Brain microvascular endothelial cell (primary cell): ENCODE data around the gene PHACTR1.

Experiments
- DNase-seq: peaks from one replicate; pipeline ENCODE4 v3.0.0-alpha.2; 2020
- H3K27ac ChIP-seq: fragments of 250-450 bp; sonication (Bioruptor Pico); 2 replicates; pipeline ENCODE4 v1.5.1; 2020; ENCODE audit warnings: mild to moderate bottlenecking, moderate library complexity
- H3K27me3 ChIP-seq: fragments of 250-450 bp; sonication (Bioruptor Pico); replicated peaks from 2 replicates; pipeline ENCODE4 v1.5.1; 2020; ENCODE audit warnings: mild to moderate bottlenecking
- H3K36me3 ChIP-seq: fragments of 250-450 bp; sonication (Bioruptor Pico); replicated peaks from 2 replicates; pipeline ENCODE4 v1.5.1; 2020; ENCODE audit warnings: mild to moderate bottlenecking
- H3K4me3 ChIP-seq: 2 replicates; pipeline ENCODE4 v1.5.1; 2011; ENCODE audit warnings: low read depth, mild to moderate bottlenecking, control low read depth, low read length, moderate library complexity
- CTCF ChIP-seq: IDR thresholded peaks from 2 replicates; pipeline ENCODE4 v1.5.1; 2011; ENCODE audit warnings: low read depth, mild to moderate bottlenecking, moderate library complexity, low read length, control low read depth, inconsistent platforms; ENCODE audit errors: missing control alignments
- in situ Hi-C: cut with HindIII; loops from 2 replicates; pipeline ENCODE4 v1.10.0; 2017; ENCODE audit warnings: low sequenced_read_pairs, low pct_ligation_motif_present

PHACTR1 gene

GRCh38 chr6:13201336-13201735 lies 484.8 kb downstream of the PHACTR1 start:
- no peak for DNase-seq
- TF ChIP-seq CTCF: no peak
- Histone ChIP-seq H3K27ac (no peak overlapping the region), H3K36me3 (no peaks in the 10 kb centered on the region), H3K4me3 (no peak overlapping the region), H3K27me3 (no peaks in the 10 kb centered on the region)
- in situ Hi-C loops: no loop called here

GRCh38 chr6:13203145-13203544 lies 486.6 kb downstream of the PHACTR1 start:
- no peak overlapping the region for H3K27ac ChIP-seq
- no peaks in the 10 kb centered on the region for H3K36me3 ChIP-seq
- no peak overlapping the region for H3K4me3 ChIP-seq
- in situ Hi-C loops: no loop called here
- no peak for DNase-seq
- no peaks in the 10 kb centered on the region for H3K27me3 ChIP-seq
- no peak for TF ChIP-seq CTCF

- H3K27me3 ChIP-seq: no peaks in the 10 kb centered on the region
- no peak overlapping the region for H3K4me3 ChIP-seq
- no peaks in the 10 kb centered on the region for H3K36me3 ChIP-seq
- no peak for DNase-seq
- no peak overlapping the region for H3K27ac ChIP-seq
- TF ChIP-seq CTCF: no peak
- in situ Hi-C loops: no loop called here
These were observed 488.5 kb downstream of the PHACTR1 start for GRCh38 chr6:13205106-13205505.

- H3K4me3 ChIP-seq: no peak overlapping the region
- TF ChIP-seq CTCF: no peak
- in situ Hi-C loops: no loop called here
- H3K27me3 ChIP-seq: no peaks in the 10 kb centered on the region
- no peaks in the 10 kb centered on the region for H3K36me3 ChIP-seq
- no peak for DNase-seq
- no peak overlapping the region for H3K27ac ChIP-seq
These were observed 495.5 kb downstream of the PHACTR1 start for GRCh38 chr6:13212096-13212495.

- Histone ChIP-seq H3K36me3 (no peaks in the 10 kb centered on the region), H3K27ac (no peak overlapping the region), H3K27me3 (no peaks in the 10 kb centered on the region), H3K4me3 (no peak overlapping the region)
- no peak for DNase-seq
- no peak for TF ChIP-seq CTCF
- in situ Hi-C loops: no loop called here
These were observed 496.0 kb downstream of the PHACTR1 start for GRCh38 chr6:13212538-13212937.

- H3K36me3 ChIP-seq: no peaks in the 10 kb centered on the region
- TF ChIP-seq CTCF: no peak
- in situ Hi-C loops: no loop called here
These were observed 498.8 kb downstream of the PHACTR1 start for GRCh38 chr6:13215390-13215789.

More at GRCh38 chr6:13215390-13215789, 498.8 kb downstream of the PHACTR1 start:
- H3K27ac ChIP-seq: no peak overlapping the region
- no peaks in the 10 kb centered on the region for H3K27me3 ChIP-seq
- no peak for DNase-seq
- no peak overlapping the region for H3K4me3 ChIP-seq
